Glutamatergic neuron (in vitro differentiated cells): Measurements from ENCODE around the gene KRTAP20-2. TPM values are rescaled to one million over a fixed set of nuclear protein-coding genes. Genes with fewer than 3 reads are reported as not detected.

Experiments used
- DNase-seq: peaks from one replicate; pipeline ENCODE4 v3.0.0; 2022
- H3K27ac Mint-ChIP-seq: one replicate; pipeline ENCODE4 v1.8.0; 2020; ENCODE audit warnings: mild to moderate bottlenecking, mixed read lengths, inconsistent platforms; ENCODE audit not compliant: unreplicated experiment
- H3K27me3 Mint-ChIP-seq: one replicate; pipeline ENCODE4 v1.8.0; 2020; ENCODE audit warnings: mild to moderate bottlenecking, moderate library complexity, mixed read lengths, inconsistent platforms; ENCODE audit not compliant: unreplicated experiment
- H3K36me3 Mint-ChIP-seq: one replicate; pipeline ENCODE4 v1.8.0; 2020; ENCODE audit warnings: mild to moderate bottlenecking, mixed read lengths, inconsistent platforms; ENCODE audit not compliant: unreplicated experiment
- H3K4me1 Mint-ChIP-seq: one replicate; pipeline ENCODE4 v1.8.0; 2020; ENCODE audit warnings: mild to moderate bottlenecking, low read depth, mixed read lengths, inconsistent platforms; ENCODE audit not compliant: unreplicated experiment
- H3K4me3 Mint-ChIP-seq: one replicate; pipeline ENCODE4 v1.8.0; 2020; ENCODE audit warnings: mild to moderate bottlenecking, mixed read lengths, inconsistent platforms; ENCODE audit not compliant: unreplicated experiment
- H3K9me3 Mint-ChIP-seq: one replicate; pipeline ENCODE4 v1.8.0; 2020; ENCODE audit warnings: mild to moderate bottlenecking, moderate library complexity, mixed read lengths, inconsistent platforms; ENCODE audit not compliant: unreplicated experiment
- CTCF ChIP-seq: fragments of 200-600 bp; sonication (generic); IDR thresholded peaks from one replicate; pipeline ENCODE4 v1.5.0; 2021; ENCODE audit not compliant: partially characterized antibody, unreplicated experiment
- total RNA-seq: library from RNA; stranded (reverse); fragmentation: NEBNext Ultra II Directional; extraction: Animal tissue kit (Norgen Biotek cat#: 25700); gene quantifications from one replicate; pipeline ENCODE4 v1.2.1, GENCODE V29; 2021; ENCODE audit not compliant: unreplicated experiment

KRTAP20-2 gene
- total RNA-seq, 1 donor from 2014 or later: not detected

- no peak for TF ChIP-seq CTCF
- Mint-ChIP-seq H3K9me3 (peaks cover 5% of the 10 kb centered on the region), H3K4me1 (no peaks in the 10 kb centered on the region), H3K36me3 (no peaks in the 10 kb centered on the region), H3K27ac (no peak overlapping the region), H3K4me3 (no peak overlapping the region), H3K27me3 (peaks cover 3% of the 10 kb centered on the region)
- DNase-seq: no peak
These were observed 33.8 kb downstream of the KRTAP20-2 start for GRCh38 chr21:30668776-30669175.

- H3K9me3 Mint-ChIP-seq: peaks cover 5% of the 10 kb centered on the region
- peaks cover 3% of the 10 kb centered on the region for H3K27me3 Mint-ChIP-seq
- DNase-seq: no peak
- TF ChIP-seq CTCF: no peak
- no peaks in the 10 kb centered on the region for H3K36me3 Mint-ChIP-seq
- H3K4me1 Mint-ChIP-seq: no peaks in the 10 kb centered on the region
- no peak overlapping the region for H3K4me3 Mint-ChIP-seq
- no peak overlapping the region for H3K27ac Mint-ChIP-seq
These were observed 38.1 kb downstream of the KRTAP20-2 start for GRCh38 chr21:30672985-30673650.

- no peak for DNase-seq
- Mint-ChIP-seq H3K27ac (no peak overlapping the region), H3K9me3 (peaks cover 5% of the 10 kb centered on the region), H3K4me1 (no peaks in the 10 kb centered on the region), H3K36me3 (no peaks in the 10 kb centered on the region), H3K27me3 (peaks cover 3% of the 10 kb centered on the region), H3K4me3 (no peak overlapping the region)
- no peak for TF ChIP-seq CTCF
These were observed 39.3 kb downstream of the KRTAP20-2 start for GRCh38 chr21:30674312-30674711.

GRCh38 chr21:30676737-30677136 lies 41.7 kb downstream of the KRTAP20-2 start:
- no peaks in the 10 kb centered on the region for H3K36me3 Mint-ChIP-seq
- no peaks in the 10 kb centered on the region for H3K27me3 Mint-ChIP-seq
- H3K27ac Mint-ChIP-seq: no peak overlapping the region
- H3K4me3 Mint-ChIP-seq: no peak overlapping the region
- no peaks in the 10 kb centered on the region for H3K4me1 Mint-ChIP-seq
- H3K9me3 Mint-ChIP-seq: no peaks in the 10 kb centered on the region
- DNase-seq: no peak
- no peak for TF ChIP-seq CTCF

GRCh38 chr21:30680586-30680985 lies 45.6 kb downstream of the KRTAP20-2 start:
- Mint-ChIP-seq H3K27ac (no peak overlapping the region), H3K4me3 (no peak overlapping the region), H3K36me3 (no peaks in the 10 kb centered on the region), H3K4me1 (no peaks in the 10 kb centered on the region), H3K9me3 (peaks cover 2% of the 10 kb centered on the region), H3K27me3 (peaks cover 3% of the 10 kb centered on the region)
- TF ChIP-seq CTCF: no peak
- DNase-seq: no peak
